GM23338 (cell line): Measurements from ENCODE around the gene EVI5. TPM values are rescaled to one million over a fixed set of nuclear protein-coding genes. Genes with fewer than 3 reads are reported as not detected.

Experiments used
- ATAC-seq: fragments of 200-7000 bp; cut with Tn5 transposase; 3 replicates; pipeline ENCODE4 v1.9.1; 2020
- DNase-seq: peaks from one replicate; pipeline ENCODE4 v3.0.0-alpha.2; 2015; ENCODE audit warnings: low spot score
- H2AFZ ChIP-seq: fragments of 200-600 bp; sonication (generic); 2 replicates; pipeline ENCODE4 v1.8.0; 2016; ENCODE audit warnings: antibody characterized with exemption, mild to moderate bottlenecking, moderate library complexity
- H3F3A ChIP-seq: fragments of 200-600 bp; sonication (generic); replicated peaks from 2 replicates; pipeline ENCODE4 v1.8.0; 2017; ENCODE audit warnings: antibody characterized with exemption, mixed run types, low read depth
- H3K27ac ChIP-seq: fragments of 200-600 bp; sonication (generic); 2 replicates; pipeline ENCODE4 v1.6.1; 2016; ENCODE audit warnings: low read depth
- H3K27me3 ChIP-seq: fragments of 200-600 bp; sonication (generic); 2 replicates; pipeline ENCODE4 v1.8.0; 2016; ENCODE audit warnings: mild to moderate bottlenecking, mixed run types, moderate library complexity; ENCODE audit not compliant: insufficient read depth
- H3K36me3 ChIP-seq: fragments of 200-600 bp; sonication (generic); 2 replicates; pipeline ENCODE4 v1.8.0; 2016; ENCODE audit warnings: mild to moderate bottlenecking; ENCODE audit not compliant: insufficient read depth
- H3K4me1 ChIP-seq: fragments of 200-600 bp; sonication (generic); 2 replicates; pipeline ENCODE4 v1.8.0; 2016; ENCODE audit warnings: mild to moderate bottlenecking, moderate library complexity; ENCODE audit not compliant: insufficient read depth
- H3K4me2 ChIP-seq: fragments of 200-600 bp; sonication (generic); 2 replicates; pipeline ENCODE4 v1.7.1; 2017; ENCODE audit warnings: mixed run types
- H3K4me3 ChIP-seq: fragments of 200-600 bp; sonication (generic); 2 replicates; pipeline ENCODE4 v1.6.1; 2016; ENCODE audit warnings: mixed run types
- H3K79me2 ChIP-seq: fragments of 200-600 bp; sonication (generic); replicated peaks from 2 replicates; pipeline ENCODE4 v1.8.0; 2017; ENCODE audit warnings: mild to moderate bottlenecking; ENCODE audit not compliant: insufficient read depth
- H3K9me2 ChIP-seq: fragments of 200-600 bp; sonication (generic); 2 replicates; pipeline ENCODE4 v1.8.0; 2017; ENCODE audit not compliant: insufficient read depth
- H4K20me1 ChIP-seq: fragments of 200-600 bp; sonication (generic); replicated peaks from 2 replicates; pipeline ENCODE4 v1.8.0; 2017; ENCODE audit warnings: mild to moderate bottlenecking; ENCODE audit not compliant: insufficient read depth
- H3K27ac Mint-ChIP-seq: 2 replicates; pipeline ENCODE4 v1.8.0; 2020; ENCODE audit warnings: inconsistent platforms, mild to moderate bottlenecking, moderate library complexity, mixed read lengths
- H3K27me3 Mint-ChIP-seq: 3 replicates; pipeline ENCODE4 v1.8.0; 2022; ENCODE audit warnings: low read depth, mild to moderate bottlenecking, moderate library complexity, mixed read lengths, inconsistent platforms; ENCODE audit not compliant: insufficient read depth, poor library complexity
- H3K36me3 Mint-ChIP-seq: 3 replicates; pipeline ENCODE4 v1.8.0; 2021; ENCODE audit warnings: low read depth, mild to moderate bottlenecking, inconsistent platforms, moderate library complexity, mixed read lengths
- H3K4me1 Mint-ChIP-seq: 3 replicates; pipeline ENCODE4 v1.8.0; 2020; ENCODE audit warnings: mild to moderate bottlenecking, inconsistent platforms, mixed read lengths
- H3K4me3 Mint-ChIP-seq: 3 replicates; pipeline ENCODE4 v1.8.0; 2021; ENCODE audit warnings: moderate library complexity, mild to moderate bottlenecking, inconsistent platforms, mixed read lengths
- H3K9me3 Mint-ChIP-seq: 3 replicates; pipeline ENCODE4 v1.8.0; 2020; ENCODE audit warnings: moderate library complexity, mild to moderate bottlenecking, inconsistent platforms, mixed read lengths
- CREB1 ChIP-seq: fragments of 250-450 bp; sonication (Bioruptor Pico); IDR thresholded peaks from 2 replicates; pipeline ENCODE4 v1.5.0; 2020; ENCODE audit warnings: low read depth, mild to moderate bottlenecking, moderate library complexity
- ETS1 ChIP-seq: IDR thresholded peaks from 2 replicates; pipeline ENCODE4 v1.6.1; 2016; ENCODE audit warnings: antibody characterized with exemption
- EZH2 ChIP-seq: fragments of 200-600 bp; sonication (generic); IDR thresholded peaks from one replicate; pipeline ENCODE4 v1.8.0; 2017; ENCODE audit warnings: antibody characterized with exemption, mild to moderate bottlenecking, low read depth; ENCODE audit not compliant: unreplicated experiment
- EZH2phosphoT487 ChIP-seq: fragments of 200-600 bp; sonication (generic); IDR thresholded peaks from one replicate; pipeline ENCODE4 v1.8.1; 2018; ENCODE audit warnings: antibody characterized with exemption; ENCODE audit not compliant: unreplicated experiment
- JUNB ChIP-seq: IDR thresholded peaks from one replicate; pipeline ENCODE4 v1.6.1; 2016; ENCODE audit warnings: antibody characterized with exemption; ENCODE audit not compliant: unreplicated experiment
- NANOG ChIP-seq: IDR thresholded peaks from 2 replicates; pipeline ENCODE4 v1.6.1; 2016; ENCODE audit warnings: antibody characterized with exemption, borderline replicate concordance
- POLR2AphosphoS5 ChIP-seq: IDR thresholded peaks from 2 replicates; pipeline ENCODE4 v1.6.1; 2016; ENCODE audit warnings: antibody characterized with exemption, low read depth
- REST ChIP-seq: IDR thresholded peaks from one replicate; pipeline ENCODE4 v1.6.1; 2018; ENCODE audit warnings: antibody characterized with exemption; ENCODE audit not compliant: unreplicated experiment
- STAT1 ChIP-seq: IDR thresholded peaks from one replicate; pipeline ENCODE4 v1.6.1; 2016; ENCODE audit warnings: antibody characterized with exemption; ENCODE audit not compliant: unreplicated experiment
- ZNF114 ChIP-seq: fragments of 250-450 bp; sonication (Bioruptor Pico); IDR thresholded peaks from 2 replicates; pipeline ENCODE4 v1.5.0; 2020; ENCODE audit warnings: mild to moderate bottlenecking, moderate library complexity
- ZNF331 ChIP-seq: fragments of 250-450 bp; sonication (Bioruptor Pico); IDR thresholded peaks from 2 replicates; pipeline ENCODE4 v1.5.0; 2020; ENCODE audit warnings: low read depth, mild to moderate bottlenecking, moderate library complexity
- ZNF462 ChIP-seq: fragments of 250-450 bp; sonication (Bioruptor Pico); IDR thresholded peaks from 2 replicates; pipeline ENCODE4 v1.5.0; 2020; ENCODE audit warnings: mild to moderate bottlenecking, moderate library complexity
- polyA plus RNA-seq: library from polyadenylated mRNA; unstranded; fragments of >200 nt; fragmentation: Nextera tagmentation; extraction: Ambion mirVana; gene quantifications from 2 replicates; pipeline ENCODE4 v1.2.1, GENCODE V29; 2016
- total RNA-seq: library from RNA; depleted of rRNA; stranded (reverse); fragments of >200 nt; shearing (Covaris generic); gene quantifications from 2 replicates; pipeline ENCODE4 v1.2.3, GENCODE V29; 2014
- TF ChIP-seq, protein P1 (sequence below), 2 experiments: fragments of 200-600 bp in 1 of 2; sonication (generic) in 1 of 2; conservative IDR thresholded peaks; 2 replicates each; pipeline versions ENCODE4 v1.5.1 to v1.6.1; 2016 to 2017; ENCODE audit warnings: antibody characterized with exemption in 2 of 2, low read depth in 2 of 2, mild to moderate bottlenecking in 2 of 2, moderate library complexity in 1 of 2

Gene EVI5
- total and polyA plus RNA-seq, 2 experiments from 2014 or later: 15.6 to 24.8 TPM

DNA sequence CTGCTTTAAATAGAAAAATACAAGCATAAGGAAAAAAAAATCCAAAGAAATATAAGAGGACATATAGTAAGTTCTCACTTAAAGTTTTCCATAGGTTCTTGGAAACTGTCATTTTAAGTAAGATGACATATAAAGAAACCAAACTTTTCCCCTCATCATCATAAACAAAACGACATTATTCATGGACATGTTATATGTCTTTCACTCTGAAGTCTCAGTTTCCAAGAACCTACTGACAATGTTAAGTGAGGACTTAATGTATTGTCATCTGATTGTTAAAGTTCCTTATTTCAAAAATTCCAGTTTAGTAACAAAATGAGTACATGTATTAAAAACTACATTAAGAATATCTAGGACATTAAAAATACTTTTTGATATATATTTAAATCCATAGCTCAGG is 228.6 kb downstream of the EVI5 start:
- H3K9me2 ChIP-seq: no peaks in the 10 kb centered on the region
- H3K27me3 Mint-ChIP-seq: peaks cover 5% of the 10 kb centered on the region
- no peaks in the 10 kb centered on the region for H4K20me1 ChIP-seq
- no peak for DNase-seq
- no peaks in the 10 kb centered on the region for H3K9me3 Mint-ChIP-seq
- no peaks in the 10 kb centered on the region for H3K4me1 ChIP-seq
- H3K27me3 ChIP-seq: no peaks in the 10 kb centered on the region
- H3K36me3 Mint-ChIP-seq: no peaks in the 10 kb centered on the region
- no peak overlapping the region for H3K4me2 ChIP-seq
- no peaks in the 10 kb centered on the region for H3K79me2 ChIP-seq
- H3K27ac ChIP-seq: no peak overlapping the region
- no peaks in the 10 kb centered on the region for H3F3A ChIP-seq
- no peak overlapping the region for H3K27ac Mint-ChIP-seq
- H3K36me3 ChIP-seq: no peaks in the 10 kb centered on the region
- no peak for ATAC-seq
- no peak overlapping the region for H3K4me3 Mint-ChIP-seq
- H3K4me3 ChIP-seq: no peak overlapping the region
- TF ChIP-seq NANOG (no peak), ZNF331 (CRISPR knock-in tag) (no peak), POLR2AphosphoS5 (no peak), CREB1 (CRISPR knock-in tag) (no peak), STAT1 (no peak), JUNB (no peak), ZNF114 (CRISPR knock-in tag) (no peak), ETS1 (no peak), EZH2phosphoT487 (no peak), ZNF462 (CRISPR knock-in tag) (no peak), REST (no peak), EZH2 (no peak)
- TF ChIP-seq, protein P1, sequence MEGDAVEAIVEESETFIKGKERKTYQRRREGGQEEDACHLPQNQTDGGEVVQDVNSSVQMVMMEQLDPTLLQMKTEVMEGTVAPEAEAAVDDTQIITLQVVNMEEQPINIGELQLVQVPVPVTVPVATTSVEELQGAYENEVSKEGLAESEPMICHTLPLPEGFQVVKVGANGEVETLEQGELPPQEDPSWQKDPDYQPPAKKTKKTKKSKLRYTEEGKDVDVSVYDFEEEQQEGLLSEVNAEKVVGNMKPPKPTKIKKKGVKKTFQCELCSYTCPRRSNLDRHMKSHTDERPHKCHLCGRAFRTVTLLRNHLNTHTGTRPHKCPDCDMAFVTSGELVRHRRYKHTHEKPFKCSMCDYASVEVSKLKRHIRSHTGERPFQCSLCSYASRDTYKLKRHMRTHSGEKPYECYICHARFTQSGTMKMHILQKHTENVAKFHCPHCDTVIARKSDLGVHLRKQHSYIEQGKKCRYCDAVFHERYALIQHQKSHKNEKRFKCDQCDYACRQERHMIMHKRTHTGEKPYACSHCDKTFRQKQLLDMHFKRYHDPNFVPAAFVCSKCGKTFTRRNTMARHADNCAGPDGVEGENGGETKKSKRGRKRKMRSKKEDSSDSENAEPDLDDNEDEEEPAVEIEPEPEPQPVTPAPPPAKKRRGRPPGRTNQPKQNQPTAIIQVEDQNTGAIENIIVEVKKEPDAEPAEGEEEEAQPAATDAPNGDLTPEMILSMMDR (conservative IDR thresholded peaks at IDR 0.05; ENCODE audit: low read depth in 2 of 2): no peak
- no peak overlapping the region for H2AFZ ChIP-seq
- H3K4me1 Mint-ChIP-seq: no peaks in the 10 kb centered on the region; the same call in 2 of the 3 replicates
